Measurements from ENCODE around the gene PGM5. TPM values are rescaled to one million over a fixed set of nuclear protein-coding genes. Genes with fewer than 3 reads are reported as not detected.

The PGM5 gene
- total and polyA plus RNA-seq, 2 of the 4 experiments (the other 2 are of a cell fraction): 8.3 to 14.7 TPM

DNA sequence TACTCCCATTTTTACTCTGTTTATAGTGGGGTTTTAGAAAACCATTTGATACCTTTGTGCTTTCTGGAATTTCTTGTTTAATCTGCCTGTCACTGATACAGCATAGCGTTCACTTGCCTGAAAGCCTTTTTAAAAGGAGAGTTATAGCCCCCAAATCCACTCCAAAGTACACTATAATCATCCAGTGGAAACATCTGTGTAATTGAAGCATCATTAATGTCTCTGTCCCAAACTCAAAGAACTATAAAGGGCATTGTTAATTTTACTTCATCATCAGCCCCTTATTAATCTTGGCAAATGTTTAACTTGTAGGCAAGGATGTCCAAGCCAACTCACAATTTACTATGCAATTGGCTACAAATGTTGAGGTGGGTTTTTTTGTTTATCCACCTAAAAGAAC, 120.0 kb downstream of the PGM5 start:
- no TSS peak for BruUV-seq (replicated peaks)
- Histone ChIP-seq H3K14ac (replicated peaks; ENCODE audit: low read depth, low read length) (no peak overlapping the region), H2BK15ac (ENCODE audit: low read depth, low read length) (no peak overlapping the region), H2AFZ (replicated peaks; ENCODE audit: low read length, poor library complexity) (no peak overlapping the region), H2AK9ac (replicated peaks; ENCODE audit: low read depth, low read length, poor library complexity) (no peak overlapping the region), H3K4me3 (ENCODE audit: insufficient read depth, low read depth, low read length) (no peak overlapping the region), H2AK5ac (ENCODE audit: low read depth, low read length) (no peak overlapping the region), H4K20me1 (ENCODE audit: insufficient read depth, low read length) (no peaks in the 10 kb centered on the region), H4K91ac (ENCODE audit: insufficient read depth, low read depth, low read length) (no peak overlapping the region), H3K18ac (ENCODE audit: low read depth, low read length) (no peak overlapping the region), H4K8ac (ENCODE audit: low read depth in 2 of 2, low read length in 2 of 2) (no peak overlapping the region), H3K9ac (ENCODE audit: low read depth, low read length) (no peak overlapping the region), H3K4ac (ENCODE audit: low read depth, low read length) (no peak overlapping the region), H3K27ac (ENCODE audit: insufficient read depth, low read length) (no peak overlapping the region), H2BK120ac (ENCODE audit: low read depth, low read length) (no peak overlapping the region), H3K56ac (ENCODE audit: extremely low read depth, insufficient read depth, low read length) (no peak overlapping the region), H3K4me1 (ENCODE audit: control insufficient read depth, insufficient read depth, low read length) (peaks cover 6% of the 10 kb centered on the region), H4K5ac (ENCODE audit: low read depth, low read length) (no peak overlapping the region), H3K27me3 (ENCODE audit: control insufficient read depth, insufficient read depth, low read length) (no peaks in the 10 kb centered on the region), H3K9me3 (ENCODE audit: control insufficient read depth, insufficient read depth, low read length) (no peaks in the 10 kb centered on the region), H3K9me1 (ENCODE audit: insufficient read depth, low read length) (no peaks in the 10 kb centered on the region), H3K36me3 (ENCODE audit: control insufficient read depth, insufficient read depth, low read length) (no peaks in the 10 kb centered on the region), H3K23ac (ENCODE audit: low read depth, low read length) (no peak overlapping the region), H2BK20ac (ENCODE audit: low read depth, low read length) (no peak overlapping the region), H3K4me2 (ENCODE audit: low read depth, low read length) (no peak overlapping the region), H3K79me1 (ENCODE audit: low read depth in 1 of 2, low read length in 2 of 2) (no peaks in the 10 kb centered on the region), H2BK5ac (ENCODE audit: low read depth, low read length, poor library complexity, severe bottlenecking) (no peak overlapping the region)
- ATAC-seq (ENCODE audit: low read depth): no peak
- dilution Hi-C loops (cut with HindIII; ENCODE audit: low sequenced_read_pairs, unreplicated experiment): no loop called here
- TF ChIP-seq MAFK (IDR thresholded peaks at IDR 0.05; ENCODE audit: low read depth, low read length) (no peak), BHLHE40 (IDR thresholded peaks at IDR 0.05; ENCODE audit: low read depth, low read length) (no peak), RCOR1 (IDR thresholded peaks at IDR 0.05; ENCODE audit: insufficient replicate concordance, low read length) (no peak), NFE2L2 (IDR thresholded peaks at IDR 0.05; ENCODE audit: low read depth, low read length) (no peak)
- in situ Hi-C loops (cut with MboI; ENCODE audit: low sequenced_read_pairs): no loop called here
- no CpG with 5 or more reads among the region's 1 CpG for WGBS, 2 experiments (ENCODE audit: extremely low coverage in 2 of 2, insufficient read length in 1 of 2)
- ChIA-PET POLR2A (ENCODE audit: unreplicated experiment) (no interaction called here), CTCF (no interaction called here)
- intact Hi-C loops (cut with micrococcal nuclease): no loop called here
- DNase-seq: no peak
